ENCODE results near the gene ATXN1L. TPM values are rescaled to one million over a fixed set of nuclear protein-coding genes. Genes with fewer than 3 reads are reported as not detected.
"Not testable (repeated sequence)": the region's sequence is repeated elsewhere in the genome, so short reads cannot be mapped to it uniquely, and the experiment has no call there.

The ATXN1L gene, protein sequence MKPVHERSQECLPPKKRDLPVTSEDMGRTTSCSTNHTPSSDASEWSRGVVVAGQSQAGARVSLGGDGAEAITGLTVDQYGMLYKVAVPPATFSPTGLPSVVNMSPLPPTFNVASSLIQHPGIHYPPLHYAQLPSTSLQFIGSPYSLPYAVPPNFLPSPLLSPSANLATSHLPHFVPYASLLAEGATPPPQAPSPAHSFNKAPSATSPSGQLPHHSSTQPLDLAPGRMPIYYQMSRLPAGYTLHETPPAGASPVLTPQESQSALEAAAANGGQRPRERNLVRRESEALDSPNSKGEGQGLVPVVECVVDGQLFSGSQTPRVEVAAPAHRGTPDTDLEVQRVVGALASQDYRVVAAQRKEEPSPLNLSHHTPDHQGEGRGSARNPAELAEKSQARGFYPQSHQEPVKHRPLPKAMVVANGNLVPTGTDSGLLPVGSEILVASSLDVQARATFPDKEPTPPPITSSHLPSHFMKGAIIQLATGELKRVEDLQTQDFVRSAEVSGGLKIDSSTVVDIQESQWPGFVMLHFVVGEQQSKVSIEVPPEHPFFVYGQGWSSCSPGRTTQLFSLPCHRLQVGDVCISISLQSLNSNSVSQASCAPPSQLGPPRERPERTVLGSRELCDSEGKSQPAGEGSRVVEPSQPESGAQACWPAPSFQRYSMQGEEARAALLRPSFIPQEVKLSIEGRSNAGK
- total RNA-seq, result 10 to 100 TPM; 16.5 to 16.6 TPM

DNA sequence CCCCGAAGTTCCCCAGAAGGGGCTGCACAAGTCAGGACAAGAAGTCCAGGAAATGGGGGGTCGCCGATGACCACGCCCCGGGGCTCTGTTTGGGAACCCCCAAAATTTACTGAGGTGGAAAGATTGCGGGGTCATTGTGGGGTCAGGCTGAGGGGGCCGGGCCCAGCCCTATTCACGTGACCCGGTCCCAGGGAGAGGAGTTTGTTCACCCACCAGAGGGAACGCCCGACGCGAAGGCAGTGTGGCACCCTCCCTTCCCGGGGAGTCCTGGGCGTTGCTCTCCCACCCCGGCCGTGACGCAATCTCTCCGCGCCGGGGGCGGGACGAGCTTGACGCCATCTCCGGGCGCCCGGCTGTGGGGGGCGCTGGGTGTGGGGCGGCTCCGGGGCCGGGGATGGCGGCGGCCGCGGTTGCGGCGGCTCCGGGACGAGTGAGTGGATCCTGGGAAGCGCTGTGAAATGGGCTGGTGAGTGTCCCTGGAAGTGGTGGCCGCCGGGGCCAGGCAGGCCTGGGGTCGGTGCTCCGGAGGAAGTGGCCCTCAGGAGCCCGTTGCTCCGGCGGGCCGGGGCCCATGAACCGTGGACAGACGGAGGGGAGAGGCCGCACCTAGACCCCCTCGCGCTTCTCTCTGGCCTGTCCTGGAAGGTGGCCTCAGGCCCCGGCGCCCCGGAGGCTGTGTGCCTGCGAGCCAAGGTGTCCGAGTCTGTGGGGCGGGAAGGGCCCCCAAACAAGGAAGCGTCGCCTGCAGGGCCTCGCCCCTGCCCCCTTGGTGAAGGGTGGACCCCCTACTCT lies at the start of gene ATXN1L:
TSS of gene ATXN1L (plus strand) at position 338 of the 792 bp plus-strand sequence. CDS start 3,765 bp downstream, outside the sequence.
- CTCF ChIA-PET, result interaction anchor here (0.8 to 2.5 kb wide), 2 partner anchors 11 to 37 kb away, joined by 3 to 9 read pairs; no protein-coding TSS in a partner anchor
- POLR2A ChIA-PET, result interaction anchor here (0.5 to 1.6 kb wide), 4 partner anchors 10 to 40 kb away, joined by 3 to 6 read pairs (median 4); no protein-coding TSS in a partner anchor

DNA sequence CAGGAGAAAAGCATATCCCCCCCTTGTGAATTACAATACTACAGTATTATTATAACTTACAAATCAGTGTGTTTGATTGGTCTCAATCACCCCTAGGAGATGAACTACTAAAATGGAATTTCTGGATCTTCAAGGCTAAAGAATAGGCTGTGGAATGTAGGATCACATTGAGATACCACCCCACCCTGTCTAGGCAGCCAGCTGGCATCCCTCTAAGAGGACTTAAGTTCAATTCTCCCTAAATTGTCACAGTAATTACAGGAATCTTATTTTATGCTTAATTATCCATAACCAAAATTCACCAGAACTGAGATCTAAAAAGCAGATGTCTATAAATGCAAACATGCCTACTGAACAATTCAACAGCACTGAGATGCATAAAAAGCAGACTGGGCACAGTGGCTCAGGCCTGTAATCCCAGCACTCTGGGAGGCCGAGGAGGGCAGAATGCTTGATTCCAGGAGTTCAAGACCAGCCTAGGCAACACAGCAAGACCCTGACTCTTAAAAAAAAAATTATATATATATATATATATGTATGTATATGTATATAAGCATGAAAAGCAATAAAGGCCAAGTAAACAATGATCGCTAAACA lies 49.2 kb upstream of the ATXN1L start:
- ChIA-PET POLR2A (no interaction called here), CTCF (interaction anchor here (0.6 kb wide), 2 partner anchors 56 to 97 kb away, joined by 3 to 5 read pairs; no protein-coding TSS in a partner anchor)

DNA sequence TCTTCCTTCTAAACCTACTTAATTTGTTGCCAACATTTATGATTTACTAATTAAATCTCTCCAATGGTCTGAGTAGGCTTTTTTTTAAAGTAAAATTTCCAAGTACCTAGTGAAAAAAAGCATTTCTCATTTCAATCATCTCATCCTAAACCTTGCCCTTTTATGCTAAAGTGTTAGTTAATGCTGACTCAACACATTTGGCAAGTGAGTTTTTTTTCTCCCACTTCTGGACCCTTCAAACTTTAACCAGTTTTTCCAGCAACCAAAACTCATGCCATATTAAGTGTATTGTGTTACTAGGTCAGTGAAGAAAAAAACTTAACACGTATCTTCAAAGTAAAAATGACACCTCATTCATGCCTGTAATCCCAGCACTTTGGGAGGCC lies 42.5 kb upstream of the ATXN1L start:
- CTCF ChIA-PET, result no interaction called here
- POLR2A ChIA-PET, result no interaction called here

- POLR2A ChIA-PET, result interaction anchor here (0.7 to 1.6 kb wide), 8 partner anchors 10 to 88 kb away, joined by 3 to 9 read pairs (median 4); partner anchors contain the start of genes IST1 and ZNF821
Measured at GRCh38 chr16:71807905-71808592, 37.7 kb upstream of the ATXN1L start.

GRCh38 chr16:71808593-71809459 lies 37.0 kb upstream of the ATXN1L start, which contains the start of gene AP1G1:
TSS of gene AP1G1 (minus strand) at chr16:71808834. CDS start at chr16:71789479, 19,355 bp downstream.
- ChIA-PET POLR2A (interaction anchor here (0.6 to 1.6 kb wide), 9 partner anchors 9 to 1522 kb away, joined by 3 to 9 read pairs (median 3); partner anchors contain the start of genes IST1 and ZNF821), CTCF (interaction anchor here (1.1 to 1.2 kb wide), 4 partner anchors 9 to 85 kb away, joined by 3 to 4 read pairs (median 3); partner anchors contain the start of gene ZNF821)

More at GRCh38 chr16:71807905-71808592, 37.7 kb upstream of the ATXN1L start:
- CTCF ChIA-PET, result interaction anchor here (0.5 to 1.2 kb wide), 5 partner anchors 10 to 117 kb away, joined by 3 to 4 read pairs (median 3); partner anchors contain the start of gene ZNF821

DNA sequence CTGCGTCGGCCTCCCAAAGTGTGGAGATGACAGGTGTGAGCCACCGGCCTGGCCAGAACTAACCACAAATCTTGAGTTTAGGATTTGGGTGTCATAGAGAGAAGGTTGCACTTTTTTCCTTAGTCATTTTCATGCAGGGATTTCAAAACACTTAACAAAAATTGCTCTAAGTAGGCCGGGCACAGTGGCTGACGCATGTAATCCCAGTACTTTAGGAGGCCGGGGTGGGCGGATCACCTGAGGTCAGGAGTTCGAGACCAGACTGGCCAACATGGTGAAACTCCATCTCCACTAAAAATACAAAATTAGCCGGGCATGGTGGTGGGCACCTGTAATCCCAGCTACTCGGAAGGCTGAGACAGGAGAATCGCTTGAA lies 35.6 kb upstream of the ATXN1L start:
- CTCF ChIA-PET, result not testable (repeated sequence)
- POLR2A ChIA-PET, result interaction anchor here (0.7 kb wide), 1 partner anchor 47 kb away, joined by 8 read pairs; no protein-coding TSS in a partner anchor

GRCh38 chr16:71811261-71811803 lies 34.4 kb upstream of the ATXN1L start:
- ChIA-PET POLR2A (no interaction called here), CTCF (interaction anchor here (0.5 to 0.6 kb wide), 2 partner anchors 13 to 79 kb away, joined by 3 to 4 read pairs; no protein-coding TSS in a partner anchor)

DNA sequence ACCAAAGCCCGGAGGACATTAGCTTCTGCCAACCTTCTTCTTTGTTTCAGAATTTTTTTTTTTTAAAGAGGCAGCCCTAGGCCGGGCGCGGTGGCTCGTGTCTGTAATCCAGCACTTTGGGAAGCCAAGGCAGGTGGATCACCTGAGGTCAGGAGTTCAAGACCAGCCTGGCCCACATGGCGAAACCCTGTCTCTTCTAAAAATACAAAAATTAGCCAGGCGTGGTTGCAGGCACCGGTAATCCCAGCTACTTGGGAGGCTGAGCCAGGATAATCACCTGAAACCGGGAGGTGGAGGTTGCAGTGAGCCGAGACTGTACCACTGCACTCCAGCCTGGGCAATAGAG lies 28.6 kb upstream of the ATXN1L start:
- POLR2A ChIA-PET, result interaction anchor here (1.1 kb wide), 1 partner anchor 9 kb away, joined by 3 read pairs; the partner anchor contains the start of gene AP1G1
- CTCF ChIA-PET, result interaction anchor here (0.6 to 3.3 kb wide), 3 partner anchors 8 to 65 kb away, joined by 3 to 15 read pairs (median 3); partner anchors contain the start of gene AP1G1

GRCh38 chr16:71826533-71827017 lies 19.2 kb upstream of the ATXN1L start:
- ChIA-PET POLR2A (no interaction called here), CTCF (no interaction called here)

DNA sequence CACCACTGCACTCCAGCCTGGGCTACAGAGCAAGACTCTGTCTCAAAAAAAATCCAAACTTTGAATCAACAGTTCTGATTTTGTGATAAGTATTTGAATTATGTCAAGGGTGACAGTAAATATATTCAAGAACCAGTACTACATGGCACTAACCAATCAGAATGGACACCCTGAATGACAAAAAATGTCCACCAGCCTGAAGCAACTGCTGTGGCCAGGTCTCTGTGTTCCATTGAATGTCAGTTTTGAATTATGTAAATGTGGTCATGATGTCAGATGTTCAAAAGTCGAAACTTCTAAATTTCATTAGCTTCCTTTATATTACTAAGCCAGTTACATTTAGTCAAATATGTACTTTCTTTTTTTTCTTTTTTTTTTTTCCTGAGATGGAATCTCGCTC lies 15.4 kb upstream of the ATXN1L start:
- POLR2A ChIA-PET, result no interaction called here
- CTCF ChIA-PET, result no interaction called here

GRCh38 chr16:71831698-71832097 lies 14.1 kb upstream of the ATXN1L start:
- CTCF ChIA-PET, result interaction anchor here (1.1 kb wide), 1 partner anchor 69 kb away, joined by 4 read pairs; no protein-coding TSS in a partner anchor
- POLR2A ChIA-PET, result not testable (repeated sequence)

GRCh38 chr16:71832112-71832511 lies 13.7 kb upstream of the ATXN1L start:
- CTCF ChIA-PET, result interaction anchor here (1.1 kb wide), 1 partner anchor 68 kb away, joined by 4 read pairs; no protein-coding TSS in a partner anchor
- POLR2A ChIA-PET, result not testable (repeated sequence)

DNA sequence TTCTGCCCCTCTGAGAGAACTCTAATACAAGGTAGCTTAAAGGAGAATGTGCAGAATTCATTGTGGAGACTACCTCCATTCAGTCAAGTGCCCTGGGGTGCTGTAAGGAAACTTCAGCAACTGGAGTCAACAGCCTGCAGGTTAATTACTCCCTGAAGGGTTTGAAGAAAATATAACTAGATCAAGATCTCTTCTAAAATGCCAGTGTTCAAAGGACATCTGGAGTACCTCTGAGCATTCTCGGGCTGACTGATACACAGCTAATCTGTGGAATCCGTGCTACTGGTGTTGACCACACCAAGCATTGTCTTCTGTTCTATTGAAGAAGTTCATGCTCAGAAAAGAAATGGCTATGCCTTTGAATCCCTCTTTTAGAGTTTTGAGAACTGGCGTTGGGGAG lies 11.5 kb upstream of the ATXN1L start:
- CTCF ChIA-PET, result no interaction called here
- POLR2A ChIA-PET, result no interaction called here

GRCh38 chr16:71837150-71837549 lies 8.6 kb upstream of the ATXN1L start:
- CTCF ChIA-PET, result no interaction called here
- POLR2A ChIA-PET, result no interaction called here

- POLR2A ChIA-PET, result no interaction called here
- CTCF ChIA-PET, result no interaction called here
Measured at GRCh38 chr16:71840052-71840451, 5.7 kb upstream of the ATXN1L start.

DNA sequence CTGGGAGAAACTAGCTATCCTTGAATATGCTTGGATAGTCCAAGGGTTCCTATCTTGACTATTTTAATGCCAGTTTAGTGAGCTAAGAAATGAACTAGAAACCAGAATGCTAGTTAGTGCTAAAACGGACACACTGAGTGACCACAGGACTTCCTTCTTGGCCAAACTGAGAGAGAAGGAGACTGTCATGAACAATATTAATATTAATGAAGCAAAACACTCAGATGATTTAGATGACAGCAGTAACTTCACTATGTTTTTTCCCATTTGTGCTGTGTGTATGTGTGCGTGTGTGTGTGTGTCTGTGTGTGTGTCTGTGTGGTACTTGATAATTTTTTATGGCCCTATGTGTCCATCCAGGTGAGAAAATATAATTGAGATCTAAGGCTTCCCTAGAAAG lies 2.2 kb upstream of the ATXN1L start:
- POLR2A ChIA-PET, result interaction anchor here (1.1 kb wide), 1 partner anchor 41 kb away, joined by 3 read pairs; no protein-coding TSS in a partner anchor
- CTCF ChIA-PET, result interaction anchor here (1.6 kb wide), 1 partner anchor 52 kb away, joined by 4 read pairs; the partner anchor contains the start of gene IST1
